Activated CD8-positive, alpha-beta T cell treated with anti-CD3 and anti-CD28 coated beads for 36 hours (primary cell): ENCODE data around the gene IKBKG. TPM values are rescaled to one million over a fixed set of nuclear protein-coding genes. Genes with fewer than 3 reads are reported as not detected.

Experiments
- total RNA-seq, 2 experiments: library from RNA; stranded (reverse); gene quantifications; one replicate each; pipeline ENCODE4 v1.2.3, GENCODE V29; 2021

IKBKG gene
- total RNA-seq, 2 experiments from 2014 or later: 34.4 to 40.6 TPM

Other genes with a start within 250 kb of the IKBKG start
- 1,000 to 10,000 TPM; 1,057 to 1,091 TPM for gene FLNA, start 173.0 kb upstream of the IKBKG start, total RNA-seq
- 10 to 100 TPM; 92.4 to 96.6 TPM for gene EMD, start 168.3 kb upstream of the IKBKG start, total RNA-seq
- 1,000 to 10,000 TPM; 3,574 to 3,675 TPM for gene RPL10, start 149.2 kb upstream of the IKBKG start, total RNA-seq
- gene DNASE1L1, start 138.4 kb upstream of the IKBKG start, total RNA-seq: 10 to 100 TPM in 1 of 2 experiments, 1 to 10 TPM in 1; 9.4 to 10.3 TPM
- 10 to 100 TPM; 49.8 to 53.4 TPM for gene TAFAZZIN, start 136.1 kb upstream of the IKBKG start, total RNA-seq
- gene ATP6AP1, start 118.9 kb upstream of the IKBKG start, total RNA-seq: 10 to 100 TPM; 21.3 to 22.5 TPM
- 10 to 100 TPM; 76.5 TPM for gene GDI1, start 110.5 kb upstream of the IKBKG start, total RNA-seq
- 10 to 100 TPM; 43.6 to 47.5 TPM for gene FAM50A, start 103.5 kb upstream of the IKBKG start, total RNA-seq
- gene PLXNA3, start 89.3 kb upstream of the IKBKG start, total RNA-seq: 10 to 100 TPM; 36.5 to 40.5 TPM
- gene LAGE3, start 68.3 kb upstream of the IKBKG start, total RNA-seq: 10 to 100 TPM; 49.8 to 50.1 TPM
- 10 to 100 TPM; 46.5 to 47.6 TPM for gene UBL4A, start 61.0 kb upstream of the IKBKG start, total RNA-seq
- 10 to 100 TPM; 13.2 to 14.1 TPM for gene SLC10A3, start 57.0 kb upstream of the IKBKG start, total RNA-seq
- 10 to 100 TPM; 27.9 to 31.9 TPM for gene FAM3A, start 31.4 kb upstream of the IKBKG start, total RNA-seq
- gene G6PD, start 774 bp upstream of the IKBKG start, total RNA-seq: 10 to 100 TPM; 88.4 to 92.5 TPM
- gene CTAG1A, start 37.5 kb downstream of the IKBKG start, total RNA-seq: not detected
- not detected for gene CTAG1B, start 71.7 kb downstream of the IKBKG start, total RNA-seq
- not detected for gene CTAG2, start 106.0 kb downstream of the IKBKG start, total RNA-seq
- 1 to 10 TPM; 3.9 to 5.0 TPM for gene GAB3, start 203.5 kb downstream of the IKBKG start, total RNA-seq
- 100 to 1,000 TPM; 132 to 138 TPM for gene DKC1, start 215.2 kb downstream of the IKBKG start, total RNA-seq